NCI-H2227 treated with DMSO at 0.1 percent for 48 hours (cell line): Measurements from ENCODE around the gene MOCS3.
A peak's percentile ranks its signal among the peaks of the same experiment; 100 is the strongest.

Experiments used
- DNase-seq: peaks from one replicate; lab custom pipeline; 2025; lab: John Stamatoyannopoulos, UW

The MOCS3 gene

DNA sequence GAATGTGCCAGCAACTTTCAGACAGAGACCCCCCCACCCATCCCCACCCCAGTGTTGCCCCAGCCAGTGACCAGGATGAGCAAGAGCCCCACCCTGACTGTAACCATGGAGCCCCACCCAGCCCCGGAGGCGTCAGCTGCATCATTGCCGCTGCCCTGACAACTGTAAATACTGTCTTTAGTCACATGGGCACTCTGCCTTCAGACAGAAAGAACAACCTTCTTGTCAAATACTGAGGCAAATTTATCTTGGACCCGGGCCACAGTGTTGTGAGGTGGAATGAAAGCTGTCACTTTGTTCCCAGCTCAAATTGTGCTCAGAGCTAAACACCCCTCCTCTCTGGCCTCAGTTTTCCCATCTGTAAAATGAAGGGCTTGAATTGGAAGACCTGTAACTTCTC is 23.7 kb downstream of the MOCS3 start:
- no peak for DNase-seq

DNA sequence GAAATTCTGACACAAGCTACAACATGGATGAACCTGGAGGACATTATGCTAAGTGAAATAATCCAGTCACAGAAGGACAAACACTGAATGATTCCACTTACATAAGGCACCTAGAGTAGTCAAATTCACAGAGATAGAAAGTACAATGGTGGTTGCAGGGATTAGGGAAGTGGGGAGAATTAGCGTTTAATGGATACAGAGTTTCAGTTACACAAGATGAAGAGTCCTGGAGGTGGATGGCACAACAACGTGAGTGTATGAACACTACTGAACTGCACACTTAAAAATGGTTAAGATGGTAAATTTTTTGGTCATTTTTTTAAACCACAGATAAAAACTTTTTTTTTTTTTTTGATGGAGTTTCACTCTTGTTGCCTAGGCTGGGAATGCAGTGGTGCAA is 24.7 kb downstream of the MOCS3 start:
- no peak for DNase-seq

DNA sequence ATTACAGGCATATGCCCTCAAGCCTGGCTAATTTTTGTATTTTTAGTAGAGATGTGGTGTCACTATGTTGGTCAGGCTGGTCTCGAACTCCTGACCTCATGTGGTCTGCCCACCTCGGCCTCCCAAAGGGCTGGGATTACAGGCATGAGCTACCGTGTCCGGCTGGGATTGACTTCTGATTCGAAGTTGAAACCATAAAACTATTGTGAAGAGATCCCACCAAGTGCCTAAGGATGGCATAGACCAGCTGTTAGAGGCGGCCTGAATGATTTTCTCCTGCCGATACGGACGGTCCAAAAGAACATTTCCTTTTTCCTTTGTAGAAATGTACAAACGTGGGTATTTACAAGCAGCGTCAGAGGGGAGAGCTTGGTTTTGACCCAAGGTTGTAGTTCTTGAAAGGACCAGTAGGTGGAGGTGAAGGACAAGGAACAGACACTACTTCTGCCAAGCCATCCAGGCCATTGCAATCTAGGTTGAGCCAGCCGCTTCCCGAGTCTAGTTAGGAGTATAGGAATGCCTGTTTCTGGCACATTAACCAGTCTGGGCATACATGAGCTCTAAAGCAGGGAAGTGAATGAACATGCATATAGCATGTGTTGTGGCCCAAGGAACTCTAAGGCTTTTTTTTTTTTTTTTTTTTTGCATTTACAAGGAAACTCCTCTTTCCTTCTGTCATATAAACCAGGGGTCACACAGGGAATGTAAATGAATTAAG is 29.0 kb downstream of the MOCS3 start:
- DNase-seq: peak; percentile 85

DNA sequence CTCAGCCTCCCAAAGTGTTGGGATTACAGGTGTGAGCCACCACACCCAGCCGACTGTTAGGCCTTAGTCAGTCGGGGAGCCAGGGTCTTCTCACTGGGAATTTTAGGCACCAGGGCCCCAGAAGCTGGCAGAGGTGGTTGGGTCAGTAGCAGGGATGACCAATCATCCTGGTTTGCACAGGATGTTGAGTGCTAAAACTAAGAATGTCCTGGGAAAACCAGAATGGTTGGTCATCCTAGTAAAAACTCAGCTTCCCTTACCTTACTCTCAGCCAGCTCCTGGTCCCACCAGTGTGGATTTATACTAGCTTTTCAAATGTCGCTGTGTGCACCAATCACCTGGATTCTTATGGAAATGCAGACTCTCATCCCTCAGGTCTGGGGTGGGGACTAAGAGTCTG is 32.5 kb downstream of the MOCS3 start:
- no peak for DNase-seq

DNA sequence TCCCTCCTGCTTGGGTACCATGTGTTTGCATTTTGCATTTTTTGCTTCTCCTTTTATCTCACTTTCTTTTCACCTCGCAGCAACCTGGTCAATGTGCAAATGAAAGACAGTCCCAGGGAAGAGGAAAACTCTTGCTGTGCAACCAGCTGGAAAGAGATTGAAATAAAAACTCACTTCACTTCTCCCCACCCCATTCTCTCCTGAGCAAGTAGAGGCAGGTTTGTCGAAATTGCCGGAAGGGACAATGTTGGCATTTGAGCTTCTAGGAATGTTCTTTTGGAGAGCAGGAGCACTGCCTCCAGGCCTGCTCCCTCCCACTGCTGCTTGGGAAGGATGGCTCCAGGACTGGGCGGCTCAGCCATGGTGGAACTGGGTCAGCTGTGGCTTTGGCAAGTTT is 33.7 kb downstream of the MOCS3 start:
- DNase-seq: no peak

DNA sequence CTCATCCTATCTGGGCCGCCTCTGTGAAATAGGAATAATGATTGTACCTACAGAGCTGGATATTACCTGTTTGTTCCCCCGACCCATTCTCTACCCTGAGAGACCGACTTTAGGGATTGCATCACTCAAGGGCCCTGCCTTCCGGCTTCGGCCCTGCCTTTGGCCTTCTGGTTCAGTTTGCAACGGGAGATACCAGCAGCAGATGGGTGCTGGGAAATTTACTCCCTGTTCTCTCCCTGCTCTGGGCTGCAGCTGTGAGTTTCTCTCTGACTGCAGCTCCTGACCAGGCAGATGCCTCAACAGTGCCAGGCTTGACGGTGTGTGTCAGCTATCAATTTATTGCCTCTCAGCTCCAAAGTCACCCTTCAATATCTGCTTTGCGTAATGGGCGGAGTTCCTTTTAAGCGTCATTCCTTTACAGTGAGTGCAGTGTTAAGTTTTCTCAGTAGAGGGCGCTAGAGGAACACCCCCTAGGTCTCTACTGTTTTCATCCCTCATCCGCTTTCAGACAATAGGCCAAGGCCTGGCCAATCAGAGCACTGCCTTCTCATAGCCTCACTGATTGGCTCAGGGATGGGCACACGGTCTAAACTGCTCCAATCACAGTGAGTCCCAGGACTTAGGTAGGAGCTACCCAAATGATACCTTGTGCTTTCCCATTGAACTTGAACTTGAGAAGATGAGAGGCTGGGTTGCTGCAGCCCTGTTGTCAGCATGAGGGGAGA is 34.3 kb downstream of the MOCS3 start:
- DNase-seq: no peak

DNA sequence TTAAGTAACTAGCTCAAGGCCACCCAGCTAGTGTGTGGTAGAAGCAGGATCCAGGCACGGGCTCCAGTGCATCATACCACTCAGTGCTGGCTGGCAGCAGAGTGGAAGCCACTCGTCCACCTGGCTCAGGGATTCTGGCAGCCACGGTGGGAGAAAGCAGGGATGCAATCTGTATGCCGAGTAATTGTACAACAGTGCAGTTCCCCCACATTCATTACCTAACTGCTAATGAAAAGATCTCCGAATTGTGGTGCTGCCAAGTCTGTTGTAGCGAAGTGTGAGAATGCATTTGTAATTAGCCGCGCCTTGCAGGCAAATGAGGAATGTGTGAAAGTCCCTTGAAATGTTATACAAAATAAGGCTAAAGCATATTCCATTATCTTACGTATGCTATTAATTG is 35.3 kb downstream of the MOCS3 start:
- no peak for DNase-seq

DNA sequence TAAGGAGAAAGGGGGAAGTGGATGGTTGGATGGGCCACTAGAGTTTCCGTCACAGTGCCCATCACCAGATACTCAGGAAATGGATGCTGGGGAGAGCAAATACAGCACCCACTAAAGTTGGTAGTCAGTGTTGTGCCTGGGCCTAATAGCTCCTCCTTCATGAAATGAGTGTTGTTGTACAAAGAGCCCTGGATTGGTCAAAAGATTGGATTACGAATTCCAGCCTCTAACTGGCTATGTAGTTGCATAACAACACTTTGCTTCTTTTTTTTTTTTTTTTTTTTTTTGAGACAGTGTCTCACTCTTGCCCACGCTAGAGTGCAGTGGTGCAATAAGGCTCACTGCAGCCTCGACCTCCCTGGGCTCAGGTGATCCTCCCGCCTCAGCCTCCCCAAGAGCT is 36.9 kb downstream of the MOCS3 start:
- DNase-seq: no peak

DNA sequence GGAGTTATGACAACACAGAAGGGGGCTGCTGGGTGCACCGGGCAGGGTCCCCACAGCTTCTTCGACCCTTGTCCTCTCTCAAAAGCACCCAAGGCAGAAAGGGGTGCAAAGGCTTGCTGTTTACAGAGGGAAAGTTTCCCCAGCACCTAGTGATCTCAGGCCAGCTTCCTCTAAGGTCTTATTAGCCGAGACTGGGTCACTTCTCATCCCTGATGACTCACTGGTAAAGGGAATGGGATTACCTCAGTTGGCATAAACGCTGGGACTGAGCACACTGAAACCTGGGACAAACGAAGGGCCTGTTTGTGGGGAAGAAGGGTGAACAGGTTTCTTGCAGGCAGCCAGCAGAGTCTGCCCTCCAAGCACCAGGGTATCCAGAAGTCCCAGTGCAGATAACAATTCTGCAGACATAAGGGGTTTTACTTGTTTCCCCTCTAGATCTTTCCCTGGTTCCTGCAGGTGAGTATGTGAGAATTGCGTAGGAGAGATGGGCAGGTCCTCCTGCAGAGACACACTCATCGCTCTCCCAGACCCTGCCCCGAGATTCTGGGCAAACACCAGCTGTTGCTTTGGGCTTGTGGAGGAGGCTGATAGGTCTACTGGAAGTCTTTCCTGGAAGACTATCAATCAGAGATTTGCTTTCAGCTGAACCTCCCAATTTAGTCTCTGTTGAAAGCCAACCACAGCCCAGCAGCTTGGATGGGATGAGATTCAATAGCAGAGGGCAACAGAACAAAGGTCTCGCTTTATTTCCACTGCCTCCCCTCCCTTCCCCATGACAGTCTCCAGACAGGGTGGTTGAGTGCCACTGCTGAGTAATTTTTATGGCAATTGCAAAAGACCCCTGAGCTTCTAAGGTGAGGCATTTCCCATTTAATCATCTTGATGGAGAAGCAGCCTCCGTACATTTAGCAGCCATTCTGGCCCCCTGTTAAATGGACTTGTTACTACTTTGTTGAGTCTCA is 38.6 kb downstream of the MOCS3 start:
- DNase-seq: peak; percentile 19

DNA sequence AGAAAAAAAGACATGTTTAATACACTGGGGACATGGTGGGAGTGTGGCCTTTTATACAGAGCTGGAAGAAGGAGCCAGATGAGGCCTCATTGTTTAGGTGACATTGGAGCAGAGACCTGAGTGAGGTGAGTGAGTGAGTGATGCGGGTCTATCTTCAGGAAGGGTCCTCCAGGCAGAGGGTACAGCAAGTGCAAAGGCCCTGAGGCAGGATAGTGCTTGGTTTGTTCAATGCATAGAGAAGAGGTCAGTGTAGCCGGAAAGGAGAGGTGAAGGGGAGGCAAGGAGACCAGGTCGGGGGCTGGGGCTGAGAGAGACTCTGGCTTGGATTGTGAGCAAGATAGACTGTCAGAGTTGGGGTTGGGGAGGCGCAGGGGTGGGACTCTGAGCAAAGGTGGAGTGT is 40.7 kb downstream of the MOCS3 start:
- DNase-seq: no peak

DNA sequence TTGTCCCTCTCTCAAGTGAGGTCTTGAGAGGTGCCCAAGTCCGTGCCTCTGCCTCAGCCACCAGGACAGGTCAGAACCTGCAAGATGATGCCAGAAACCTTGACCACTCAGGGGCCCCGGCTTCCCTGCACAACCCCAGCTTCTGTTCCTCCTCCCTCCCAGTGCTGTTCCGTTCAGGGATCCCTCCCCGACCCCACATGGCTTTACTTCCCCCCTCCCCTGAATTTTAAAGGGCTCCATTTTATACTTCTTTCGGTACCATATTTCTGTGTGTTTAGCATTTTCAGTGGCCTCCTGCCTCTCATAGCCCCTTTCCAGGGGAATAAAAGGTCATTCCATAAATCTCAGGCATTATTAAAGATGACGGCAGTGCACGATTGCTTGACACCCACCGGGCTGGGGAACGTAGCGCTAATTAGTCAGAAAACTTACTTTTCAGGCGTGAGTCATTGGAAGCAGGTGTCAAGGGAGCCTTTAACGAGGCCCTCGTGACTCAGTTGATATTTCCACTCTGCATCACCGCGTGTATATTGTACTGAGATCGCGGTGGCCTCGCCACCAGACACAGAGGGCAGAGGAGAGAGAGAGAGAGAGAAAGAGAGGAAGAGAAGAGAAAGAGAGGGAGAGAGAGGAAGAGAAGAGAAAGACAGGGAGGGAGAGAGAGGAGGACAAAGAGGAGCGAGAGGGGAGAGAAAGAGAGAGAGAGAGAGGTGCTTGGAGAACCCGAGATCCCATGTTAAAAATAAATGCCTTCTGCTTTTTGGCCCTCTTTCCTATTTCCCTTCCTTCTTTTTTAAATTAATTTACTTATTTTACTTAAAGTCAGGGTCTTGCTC is 43.0 kb downstream of the MOCS3 start:
- no peak for DNase-seq

DNA sequence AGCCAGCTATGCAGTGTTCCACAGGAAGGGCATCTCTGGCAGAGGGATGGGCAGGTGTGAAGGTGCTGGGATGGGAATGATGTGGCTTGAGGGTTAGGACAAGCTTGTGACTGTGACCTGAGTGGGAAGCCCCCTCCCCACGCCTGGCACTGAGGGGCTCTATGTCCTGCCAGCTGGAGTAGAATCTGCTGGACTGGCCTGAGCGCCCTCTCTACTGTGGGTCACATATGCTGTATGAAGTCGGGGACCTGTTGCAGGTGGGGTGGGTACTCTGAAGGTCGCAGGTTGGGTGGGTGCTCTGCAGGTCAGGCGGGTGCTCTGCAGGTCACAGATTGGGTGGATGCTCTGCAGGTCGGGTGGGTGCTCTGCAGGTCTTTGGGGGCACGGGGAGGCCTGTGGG is 44.0 kb downstream of the MOCS3 start:
- DNase-seq: no peak

DNA sequence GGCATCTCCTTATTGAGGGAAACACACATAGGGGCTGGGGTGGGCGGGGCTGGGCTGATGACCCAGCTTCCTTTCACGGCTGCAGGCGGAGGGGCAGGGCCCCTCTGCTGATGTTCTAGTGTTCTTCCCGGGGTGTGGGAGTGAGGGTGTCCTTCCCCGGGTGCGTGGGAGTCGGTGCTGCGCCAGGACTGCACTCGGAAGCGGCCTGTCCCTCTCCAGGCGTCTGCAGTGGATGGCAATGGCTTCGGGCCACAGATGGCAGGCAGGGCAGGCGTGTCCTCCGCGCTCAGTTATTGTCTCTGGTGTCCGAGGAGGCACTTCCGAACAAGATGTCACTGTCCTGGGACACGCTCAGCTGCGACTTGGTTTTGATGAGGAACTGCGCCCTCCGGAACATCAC is 45.1 kb downstream of the MOCS3 start:
- DNase-seq: no peak

DNA sequence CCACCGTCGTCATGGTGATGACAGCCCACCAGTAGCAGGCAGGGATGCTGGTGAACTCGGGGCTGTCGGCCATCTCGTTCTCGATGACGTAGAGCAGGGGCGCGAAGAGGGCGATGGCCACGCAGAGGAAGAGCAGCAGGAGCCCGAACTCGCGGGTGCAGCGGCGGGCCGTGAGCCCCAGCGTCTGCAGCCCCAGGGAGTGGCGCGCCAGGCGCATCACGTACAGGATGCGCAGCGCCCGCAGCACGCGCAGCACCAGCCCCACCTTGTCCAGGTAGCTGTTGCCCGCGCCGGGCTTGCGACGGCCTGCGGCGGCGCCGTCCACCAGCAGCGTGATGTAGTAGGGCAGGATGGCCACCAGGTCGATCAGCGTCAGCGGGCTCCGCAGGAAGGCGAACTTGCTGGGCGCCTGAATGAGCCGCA is 45.7 kb downstream of the MOCS3 start:
- DNase-seq: no peak

DNA sequence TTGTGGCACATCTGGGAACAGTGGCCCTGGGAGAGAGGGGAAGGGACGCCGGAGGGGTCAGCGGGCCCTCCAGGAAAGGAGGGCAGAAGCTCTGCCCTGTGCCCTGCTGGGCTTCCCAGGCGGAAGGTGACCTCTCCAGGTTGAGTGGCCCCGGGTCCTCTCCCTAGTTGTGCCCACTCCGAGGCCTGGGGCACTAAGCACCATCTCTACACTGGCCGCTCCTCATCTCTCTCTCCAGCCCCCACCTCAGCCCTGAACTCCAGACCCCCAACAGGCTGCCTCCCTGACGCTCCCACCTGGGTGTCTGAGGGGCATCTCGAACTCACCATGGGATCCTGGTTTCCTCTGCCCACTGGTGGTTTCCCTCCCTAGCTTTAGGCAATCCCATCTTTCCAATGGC is 46.2 kb downstream of the MOCS3 start:
- DNase-seq: no peak

DNA sequence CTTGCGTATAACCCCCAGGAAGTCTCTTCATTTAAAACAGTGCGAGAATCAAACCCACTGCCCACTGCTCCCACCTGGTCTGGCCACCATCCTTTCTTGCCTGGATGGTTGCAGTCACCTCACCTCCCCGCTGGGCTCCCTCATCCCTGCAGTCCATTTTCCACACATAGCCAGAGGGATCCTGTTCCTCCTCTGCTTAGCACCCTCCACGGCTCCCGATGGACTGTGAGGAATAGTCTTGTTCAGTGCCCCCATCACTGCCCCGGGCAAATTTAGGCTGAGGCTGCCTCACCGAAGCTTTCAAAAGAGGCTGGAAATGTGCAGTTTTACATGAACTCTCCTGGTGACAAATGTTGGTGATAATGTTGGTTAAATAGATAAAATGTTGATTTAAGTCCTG is 46.6 kb downstream of the MOCS3 start:
- DNase-seq: no peak

DNA sequence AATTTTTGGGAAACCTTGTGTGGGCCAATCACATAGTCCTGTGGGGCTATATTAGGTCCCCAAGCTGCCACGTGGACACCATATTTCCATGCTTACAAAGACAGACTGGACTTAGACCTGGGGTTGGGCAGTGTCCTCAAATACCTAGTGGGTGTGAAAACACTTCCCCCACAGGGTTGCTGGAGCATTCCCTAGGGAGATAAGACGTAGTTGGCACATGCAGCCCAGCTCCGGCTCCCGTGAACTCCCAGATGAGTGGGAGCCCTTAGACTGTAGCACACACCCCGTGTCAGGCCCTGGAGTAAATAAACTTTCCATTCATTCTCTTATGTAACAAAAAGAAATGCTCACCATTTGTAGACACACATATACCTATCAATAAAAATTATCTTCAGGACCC is 50.1 kb downstream of the MOCS3 start:
- no peak for DNase-seq

DNA sequence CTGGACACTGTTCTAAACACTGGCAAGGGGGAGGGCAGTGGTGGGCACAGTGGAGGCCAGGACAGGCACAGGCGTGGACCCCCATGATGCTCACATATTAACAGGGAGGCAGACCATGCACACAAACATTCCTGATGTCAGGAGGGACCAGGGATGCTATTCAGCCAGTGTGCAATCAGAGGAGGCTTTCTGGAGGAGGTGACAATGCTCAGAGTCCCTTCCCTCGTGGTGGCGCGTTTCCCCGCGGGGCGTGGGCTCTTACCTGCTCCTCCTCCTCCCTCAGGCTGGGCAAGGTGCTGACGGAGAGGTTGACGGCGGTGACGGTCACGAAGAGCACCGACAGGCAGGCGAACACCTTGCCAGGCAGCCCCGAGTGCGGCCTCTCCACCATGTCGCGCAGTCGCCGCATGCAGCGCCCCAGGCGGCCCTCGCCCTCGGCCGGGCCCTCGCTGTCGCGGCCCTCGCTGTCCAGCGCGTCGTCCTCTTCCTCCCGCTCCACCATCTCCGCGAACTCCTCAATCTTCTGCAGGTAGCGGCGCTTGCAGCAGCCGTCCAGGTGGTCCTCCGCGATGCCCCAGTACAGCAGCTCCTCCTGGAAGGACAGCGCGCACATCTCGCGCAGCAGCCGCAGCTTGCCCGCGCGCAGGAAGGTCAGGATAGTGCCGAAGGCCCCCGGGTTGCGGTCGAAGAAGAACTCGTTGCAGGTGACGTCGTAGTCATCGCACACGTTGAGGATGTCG is 50.9 kb downstream of the MOCS3 start:
- no peak for DNase-seq

DNA sequence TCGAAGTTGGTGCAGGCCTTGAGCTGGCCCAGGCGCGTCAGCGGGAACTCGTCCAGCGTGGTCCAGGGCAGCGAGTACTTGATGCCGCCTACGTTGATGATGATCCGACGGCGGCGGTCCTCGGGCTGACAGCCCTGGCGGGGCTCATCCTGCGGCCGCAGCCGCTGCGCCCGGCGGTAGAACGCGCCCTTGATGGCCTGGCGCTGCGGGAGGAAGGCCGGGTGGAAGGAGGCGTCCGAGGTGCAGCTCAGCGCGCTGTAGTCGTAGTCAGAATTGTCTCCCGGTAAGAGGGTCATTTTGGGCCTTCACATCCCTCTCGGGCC is 51.4 kb downstream of the MOCS3 start:
- no peak for DNase-seq

DNA sequence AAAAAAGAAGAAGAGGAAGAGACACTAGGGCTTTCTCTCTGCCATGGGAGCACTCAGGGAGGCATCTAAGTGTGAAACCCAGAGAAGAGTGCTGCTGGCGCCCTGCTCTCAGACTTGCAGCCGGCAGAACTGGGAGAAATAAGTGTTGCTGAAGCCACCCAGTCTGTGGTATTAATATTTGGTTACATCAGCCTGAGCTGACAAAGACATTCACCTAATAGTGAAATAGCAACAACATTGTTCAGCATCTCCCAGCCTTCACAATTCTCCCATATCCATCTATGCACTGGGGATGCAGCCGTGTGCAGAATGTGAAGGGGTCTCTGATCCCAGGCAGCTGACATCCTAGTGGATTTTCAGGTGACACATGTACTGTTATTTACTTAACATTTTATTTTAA is 52.3 kb downstream of the MOCS3 start:
- DNase-seq: no peak

DNA sequence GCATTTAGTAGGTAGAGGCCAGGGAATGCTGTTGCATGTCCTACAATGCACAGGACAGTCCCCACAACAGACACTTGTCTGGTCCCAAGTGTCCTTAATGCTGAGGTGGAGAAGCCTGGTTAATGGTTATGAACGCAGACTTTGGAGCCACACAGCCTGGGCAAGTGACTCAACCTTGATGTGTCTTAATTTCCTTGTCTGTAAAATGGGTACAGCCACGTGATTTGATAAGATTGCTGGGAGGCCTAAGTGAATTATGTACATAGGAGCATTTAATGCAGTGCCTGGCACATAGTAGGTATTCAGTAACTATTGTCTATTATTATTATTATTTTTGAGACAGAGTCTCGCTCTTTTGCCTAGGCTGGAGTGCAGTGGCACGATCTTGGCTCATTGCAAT is 52.9 kb downstream of the MOCS3 start:
- no peak for DNase-seq
